ENCODE results near the gene EXO5. TPM values are rescaled to one million over a fixed set of nuclear protein-coding genes. Genes with fewer than 3 reads are reported as not detected.
"Not testable (repeated sequence)": the region's sequence is repeated elsewhere in the genome, so short reads cannot be mapped to it uniquely, and the experiment has no call there.

The EXO5 gene
- total RNA-seq, 1 donor from 2014 or later, result 5.2 TPM

GRCh38 chr1:40535732-40536131 is 27.2 kb downstream of the EXO5 start:
- DNase-seq (ENCODE audit: low spot score) (no peak), ATAC-seq (no peak)
- intact Hi-C loops (cut with DNase I), result no loop called here

- ATAC-seq (no peak), DNase-seq (ENCODE audit: low spot score) (no peak)
- intact Hi-C loops (cut with DNase I), result no loop called here
These were observed 30.8 kb downstream of the EXO5 start for GRCh38 chr1:40539338-40539737.

GRCh38 chr1:40546957-40547356 is 38.4 kb downstream of the EXO5 start:
- no peak for ATAC-seq
- no peak for DNase-seq (ENCODE audit: low spot score)
- intact Hi-C loops (cut with DNase I), result no loop called here

- ATAC-seq (no peak), DNase-seq (ENCODE audit: low spot score) (no peak)
- intact Hi-C loops (cut with DNase I), result no loop called here
These were observed 44.5 kb downstream of the EXO5 start for GRCh38 chr1:40553017-40553416.

GRCh38 chr1:40554807-40555206 is 46.2 kb downstream of the EXO5 start:
- ATAC-seq; DNase-seq (ENCODE audit: low spot score); intact Hi-C loops (cut with DNase I): not testable (repeated sequence)

DNA sequence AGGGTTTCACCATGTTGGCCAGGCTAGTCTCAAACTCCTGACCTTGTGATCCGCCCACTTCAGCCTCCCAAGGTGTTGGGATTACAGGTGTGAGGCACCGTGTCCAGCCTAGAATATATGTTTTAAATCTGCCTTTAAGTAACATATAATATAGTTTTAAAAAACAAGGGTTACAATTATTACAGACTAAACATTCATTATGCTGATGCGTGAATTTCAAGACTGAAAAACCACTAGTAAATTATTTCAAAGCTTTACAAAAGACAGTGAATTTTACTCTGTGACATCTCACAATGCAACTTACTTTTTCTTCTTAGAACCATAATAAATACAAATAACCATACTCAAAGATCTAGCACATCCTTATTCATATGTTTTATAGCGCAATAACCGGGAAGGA is 47.6 kb downstream of the EXO5 start:
- ATAC-seq, result no peak
- no peak for DNase-seq (ENCODE audit: low spot score)
- intact Hi-C loops (cut with DNase I), result no loop called here

DNA sequence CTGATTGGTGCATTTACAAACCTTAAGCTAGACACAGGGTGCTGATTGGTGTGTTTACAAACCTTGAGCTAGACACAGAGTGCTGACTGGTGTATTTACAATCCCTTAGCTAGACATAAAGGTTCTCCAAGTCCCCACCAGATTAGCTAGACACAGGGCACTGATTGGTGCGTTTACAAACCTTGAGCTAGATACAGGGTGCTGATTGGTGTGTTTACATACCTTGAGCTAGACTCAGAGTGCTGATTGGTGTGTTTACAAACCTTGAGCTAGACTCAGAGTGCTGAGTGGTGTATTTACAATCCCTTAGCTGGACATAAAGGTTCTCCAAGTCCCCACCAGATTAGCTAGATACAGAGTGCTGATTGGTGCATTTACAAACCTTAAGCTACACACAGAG is 49.7 kb downstream of the EXO5 start:
- ATAC-seq; DNase-seq (ENCODE audit: low spot score); intact Hi-C loops (cut with DNase I): not testable (repeated sequence)

- DNase-seq (ENCODE audit: low spot score), result no peak
- intact Hi-C loops (cut with DNase I), result no loop called here
- no peak for ATAC-seq
These were observed 53.6 kb downstream of the EXO5 start for GRCh38 chr1:40562185-40562584.

- ATAC-seq, result no peak
- no peak for DNase-seq (ENCODE audit: low spot score)
- intact Hi-C loops (cut with DNase I), result no loop called here
These were observed 54.7 kb downstream of the EXO5 start for GRCh38 chr1:40563266-40563665.

DNA sequence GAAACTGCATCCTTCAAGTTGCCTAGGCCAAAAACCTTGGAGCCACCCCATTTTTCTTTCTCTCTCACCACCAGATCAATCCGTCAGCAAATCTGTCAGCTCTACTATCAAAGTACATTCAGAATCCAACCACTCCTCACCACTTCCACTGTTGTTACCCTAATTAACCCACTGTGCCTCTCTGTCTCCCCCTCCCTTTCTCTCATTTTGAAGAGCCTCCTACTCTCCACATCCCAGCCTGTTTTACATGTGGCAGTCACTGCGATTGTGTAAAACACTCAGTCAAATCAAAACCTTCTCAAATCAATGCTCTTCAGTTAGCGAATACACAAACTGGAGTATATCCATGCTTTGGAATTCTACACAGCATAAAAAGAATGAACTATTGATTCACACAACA is 55.9 kb downstream of the EXO5 start:
- ATAC-seq, result no peak
- intact Hi-C loops (cut with DNase I), result no loop called here
- no peak for DNase-seq (ENCODE audit: low spot score)

- intact Hi-C loops (cut with DNase I), result no loop called here
- ATAC-seq (no peak), DNase-seq (ENCODE audit: low spot score) (no peak)
These were observed 56.3 kb downstream of the EXO5 start for GRCh38 chr1:40564913-40565312.

Other genes starting within 250 kb of the EXO5 start
- gene COL9A2, start 191.5 kb upstream of the EXO5 start, total RNA-seq, result 3.9 TPM
- gene SMAP2, start 135.0 kb upstream of the EXO5 start, total RNA-seq, result 24.0 TPM
- 1.6 TPM for gene ZFP69B, start 58.3 kb upstream of the EXO5 start, total RNA-seq
- 5.1 TPM for gene ZFP69, start 31.5 kb upstream of the EXO5 start, total RNA-seq
- 7.0 TPM for gene ZNF684, start 22.9 kb downstream of the EXO5 start, total RNA-seq
- gene RIMS3, start 156.9 kb downstream of the EXO5 start, total RNA-seq, result 8.7 TPM
- gene NFYC, start 182.9 kb downstream of the EXO5 start, total RNA-seq, result 46.7 TPM

Data from sciatic nerve (tissue), 2 donors.